Cardiac muscle cell (in vitro differentiated cells and primary cell): ENCODE results near the gene FAM47E. TPM values are rescaled to one million over a fixed set of nuclear protein-coding genes. Genes with fewer than 3 reads are reported as not detected.

ENCODE experiments used
- DNase-seq, 2 donors: peaks; one replicate each; pipeline versions ENCODE4 v3.0.0 to v3.0.0-alpha.2; 2010 to 2017; ENCODE audit warnings: low read depth in 1 of 2, low spot score in 1 of 2
- H3K27ac ChIP-seq: fragments of 200-600 bp; sonication (generic); 2 replicates; pipeline ENCODE4 v1.5.1; 2016
- H3K27me3 ChIP-seq: fragments of 200-600 bp; sonication (generic); 2 replicates; pipeline ENCODE4 v1.6.0; 2016; ENCODE audit warnings: control low read depth
- H3K36me3 ChIP-seq: fragments of 200-600 bp; sonication (generic); 2 replicates; pipeline ENCODE4 v1.5.1; 2016; ENCODE audit warnings: control low read depth
- H3K4me1 ChIP-seq: fragments of 200-600 bp; sonication (generic); 2 replicates; pipeline ENCODE4 v1.8.1; 2017; ENCODE audit warnings: low read depth, mild to moderate bottlenecking, mixed run types
- H3K4me3 ChIP-seq: fragments of 200-600 bp; sonication (generic); 2 replicates; pipeline ENCODE4 v1.5.1; 2016; ENCODE audit warnings: mild to moderate bottlenecking
- H3K9me3 ChIP-seq: fragments of 200-600 bp; sonication (generic); 2 replicates; pipeline ENCODE4 v1.5.1; 2017; ENCODE audit warnings: low read depth, mild to moderate bottlenecking, control low read depth
- polyA plus RNA-seq: library from polyadenylated mRNA; unstranded; fragments of >200 nt; fragmentation: Nextera tagmentation; extraction: Ambion mirVana; gene quantifications from 2 replicates; pipeline ENCODE4 v1.2.1, GENCODE V29; 2016
- total RNA-seq: library from RNA; depleted of rRNA; stranded (reverse); fragments of >200 nt; gene quantifications from 2 replicates; pipeline ENCODE4 v1.2.3, GENCODE V29; 2016
- TF ChIP-seq, protein P1 (sequence below): IDR thresholded peaks from 2 replicates; pipeline ENCODE4 v1.5.1; 2012; ENCODE audit warnings: low read depth, mild to moderate bottlenecking, low read length

Gene FAM47E
- total and polyA plus RNA-seq, 2 experiments from 2014 or later = 2.4 to 7.4 TPM

GRCh38 chr4:76233083-76233482 lies 18.4 kb upstream of the FAM47E start:
- Histone ChIP-seq H3K4me3 (no peak overlapping the region), H3K36me3 (no peaks in the 10 kb centered on the region), H3K9me3 (no peaks in the 10 kb centered on the region), H3K27me3 (no peaks in the 10 kb centered on the region), H3K4me1 (no peaks in the 10 kb centered on the region), H3K27ac (no peak overlapping the region)
- TF ChIP-seq, protein P1, sequence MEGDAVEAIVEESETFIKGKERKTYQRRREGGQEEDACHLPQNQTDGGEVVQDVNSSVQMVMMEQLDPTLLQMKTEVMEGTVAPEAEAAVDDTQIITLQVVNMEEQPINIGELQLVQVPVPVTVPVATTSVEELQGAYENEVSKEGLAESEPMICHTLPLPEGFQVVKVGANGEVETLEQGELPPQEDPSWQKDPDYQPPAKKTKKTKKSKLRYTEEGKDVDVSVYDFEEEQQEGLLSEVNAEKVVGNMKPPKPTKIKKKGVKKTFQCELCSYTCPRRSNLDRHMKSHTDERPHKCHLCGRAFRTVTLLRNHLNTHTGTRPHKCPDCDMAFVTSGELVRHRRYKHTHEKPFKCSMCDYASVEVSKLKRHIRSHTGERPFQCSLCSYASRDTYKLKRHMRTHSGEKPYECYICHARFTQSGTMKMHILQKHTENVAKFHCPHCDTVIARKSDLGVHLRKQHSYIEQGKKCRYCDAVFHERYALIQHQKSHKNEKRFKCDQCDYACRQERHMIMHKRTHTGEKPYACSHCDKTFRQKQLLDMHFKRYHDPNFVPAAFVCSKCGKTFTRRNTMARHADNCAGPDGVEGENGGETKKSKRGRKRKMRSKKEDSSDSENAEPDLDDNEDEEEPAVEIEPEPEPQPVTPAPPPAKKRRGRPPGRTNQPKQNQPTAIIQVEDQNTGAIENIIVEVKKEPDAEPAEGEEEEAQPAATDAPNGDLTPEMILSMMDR = no peak
- DNase-seq = no peak

DNA sequence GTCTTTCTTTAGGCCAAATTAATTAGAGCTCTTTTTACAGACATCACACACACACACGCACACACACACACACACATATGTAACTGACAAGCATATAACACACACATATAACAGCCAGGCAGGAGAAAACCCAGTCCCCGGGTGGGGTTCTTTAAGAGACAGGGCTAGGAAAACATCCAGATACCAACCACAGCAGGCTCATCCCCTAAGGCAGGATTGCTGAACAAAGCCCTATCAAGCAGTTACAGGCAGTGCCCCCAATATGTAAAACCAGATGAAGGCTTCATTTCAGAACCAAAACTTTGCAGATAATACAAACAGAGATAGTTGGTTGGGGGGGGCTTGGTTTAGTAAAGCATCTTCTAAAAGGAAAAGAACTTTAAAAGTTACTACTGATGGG lies 18.0 kb upstream of the FAM47E start:
- H3K4me1 ChIP-seq = no peaks in the 10 kb centered on the region
- no peaks in the 10 kb centered on the region for H3K9me3 ChIP-seq
- H3K36me3 ChIP-seq = no peaks in the 10 kb centered on the region
- no peaks in the 10 kb centered on the region for H3K27me3 ChIP-seq
- no peak for DNase-seq
- no peak overlapping the region for H3K27ac ChIP-seq
- TF ChIP-seq, protein P1 = no peak
- H3K4me3 ChIP-seq = no peak overlapping the region

DNA sequence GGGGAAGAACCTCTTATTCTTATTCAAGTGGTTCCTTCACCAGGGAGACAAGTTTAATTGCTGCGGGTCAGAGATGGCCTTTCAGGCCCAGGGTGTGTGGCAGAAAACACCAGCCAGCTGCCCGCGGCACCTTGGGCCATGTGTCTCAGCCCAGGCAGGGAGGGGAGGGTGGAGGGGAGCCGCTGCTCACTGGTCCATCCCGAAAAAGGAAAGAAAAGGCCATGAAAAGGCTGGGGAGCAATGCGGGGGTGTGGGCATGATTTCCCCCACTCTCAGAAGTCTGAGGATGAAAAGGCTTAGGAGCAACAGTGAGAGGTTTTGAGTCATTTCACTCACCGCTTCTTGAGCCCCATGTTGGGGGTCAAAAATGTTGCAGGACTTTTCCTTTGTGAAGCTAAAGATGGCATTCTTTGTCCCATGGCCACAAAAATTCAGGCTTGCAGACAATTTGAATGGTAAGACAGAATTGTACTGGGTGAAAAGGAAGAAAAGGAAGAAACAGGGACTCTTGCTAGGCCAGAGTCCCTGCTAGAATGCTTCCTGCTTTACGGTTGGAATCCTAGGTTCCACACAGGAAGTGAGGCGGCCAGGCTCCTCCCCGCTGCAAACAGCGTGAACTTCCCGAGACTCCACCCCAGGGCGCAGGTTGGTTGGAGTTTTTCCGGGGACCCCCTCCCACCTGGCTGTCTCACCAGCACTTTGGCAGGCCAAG lies 17.4 kb upstream of the FAM47E start:
- DNase-seq = no peak
- Histone ChIP-seq H3K9me3 (no peaks in the 10 kb centered on the region), H3K36me3 (no peaks in the 10 kb centered on the region), H3K4me1 (no peaks in the 10 kb centered on the region), H3K4me3 (no peak overlapping the region), H3K27me3 (no peaks in the 10 kb centered on the region), H3K27ac (no peak overlapping the region)
- TF ChIP-seq, protein P1 = no peak

- Histone ChIP-seq H3K36me3 (no peaks in the 10 kb centered on the region), H3K4me1 (no peaks in the 10 kb centered on the region), H3K9me3 (no peaks in the 10 kb centered on the region), H3K27ac (no peak overlapping the region), H3K4me3 (no peak overlapping the region), H3K27me3 (no peaks in the 10 kb centered on the region)
- TF ChIP-seq, protein P1 = no peak
- no peak for DNase-seq
These were observed 16.9 kb upstream of the FAM47E start for GRCh38 chr4:76234679-76235044.

DNA sequence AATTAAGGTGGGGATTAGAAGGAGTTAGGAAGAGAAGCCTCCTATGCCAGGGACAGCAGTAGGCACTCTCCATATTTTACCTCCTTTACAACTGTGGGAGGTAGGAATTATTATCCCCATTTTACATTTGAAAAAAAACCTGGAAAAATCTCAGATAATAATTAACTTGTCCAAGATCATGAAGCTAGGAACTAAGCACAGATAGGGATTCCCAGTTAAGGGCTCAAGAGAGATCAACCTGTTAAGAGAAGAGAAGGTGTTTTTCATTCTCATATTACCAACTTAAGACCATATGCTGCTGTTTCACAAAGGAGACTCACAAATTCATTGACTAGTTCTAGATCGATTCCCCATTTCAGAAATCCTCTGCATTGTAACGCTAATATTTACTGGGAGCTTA lies 16.1 kb upstream of the FAM47E start:
- no peaks in the 10 kb centered on the region for H3K36me3 ChIP-seq
- H3K27ac ChIP-seq = no peak overlapping the region
- DNase-seq = no peak
- H3K27me3 ChIP-seq = no peaks in the 10 kb centered on the region
- TF ChIP-seq, protein P1 = no peak
- H3K9me3 ChIP-seq = no peaks in the 10 kb centered on the region
- no peaks in the 10 kb centered on the region for H3K4me1 ChIP-seq
- H3K4me3 ChIP-seq = no peak overlapping the region

DNA sequence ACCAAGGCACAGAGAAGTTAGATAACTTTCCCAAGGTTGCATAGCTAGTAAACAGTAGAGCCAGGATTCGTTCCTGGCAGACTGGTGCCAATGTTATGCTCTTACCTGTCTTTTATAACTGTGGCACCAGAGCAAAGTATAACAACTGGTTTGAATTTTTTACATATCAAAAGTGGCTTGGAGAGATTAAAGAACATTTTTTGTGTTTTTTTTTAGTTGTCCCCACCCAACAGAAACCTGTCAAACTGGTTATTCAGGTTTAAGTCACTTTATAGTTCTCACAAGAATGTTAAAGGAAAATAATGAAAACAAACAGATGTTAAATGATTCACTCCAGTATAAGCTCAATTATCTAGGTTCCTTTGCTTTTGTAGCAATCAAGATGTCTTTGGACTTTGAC lies 15.6 kb upstream of the FAM47E start:
- Histone ChIP-seq H3K9me3 (no peaks in the 10 kb centered on the region), H3K27ac (no peak overlapping the region), H3K4me3 (no peak overlapping the region), H3K36me3 (no peaks in the 10 kb centered on the region), H3K4me1 (no peaks in the 10 kb centered on the region), H3K27me3 (no peaks in the 10 kb centered on the region)
- DNase-seq = no peak
- TF ChIP-seq, protein P1 = no peak
